ENCODE data around the gene PTGES3.
"Not testable (repeated sequence)": the region's sequence is repeated elsewhere in the genome, so short reads cannot be mapped to it uniquely, and the experiment has no call there.

The PTGES3 gene, protein sequence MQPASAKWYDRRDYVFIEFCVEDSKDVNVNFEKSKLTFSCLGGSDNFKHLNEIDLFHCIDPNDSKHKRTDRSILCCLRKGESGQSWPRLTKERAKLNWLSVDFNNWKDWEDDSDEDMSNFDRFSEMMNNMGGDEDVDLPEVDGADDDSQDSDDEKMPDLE

DNA sequence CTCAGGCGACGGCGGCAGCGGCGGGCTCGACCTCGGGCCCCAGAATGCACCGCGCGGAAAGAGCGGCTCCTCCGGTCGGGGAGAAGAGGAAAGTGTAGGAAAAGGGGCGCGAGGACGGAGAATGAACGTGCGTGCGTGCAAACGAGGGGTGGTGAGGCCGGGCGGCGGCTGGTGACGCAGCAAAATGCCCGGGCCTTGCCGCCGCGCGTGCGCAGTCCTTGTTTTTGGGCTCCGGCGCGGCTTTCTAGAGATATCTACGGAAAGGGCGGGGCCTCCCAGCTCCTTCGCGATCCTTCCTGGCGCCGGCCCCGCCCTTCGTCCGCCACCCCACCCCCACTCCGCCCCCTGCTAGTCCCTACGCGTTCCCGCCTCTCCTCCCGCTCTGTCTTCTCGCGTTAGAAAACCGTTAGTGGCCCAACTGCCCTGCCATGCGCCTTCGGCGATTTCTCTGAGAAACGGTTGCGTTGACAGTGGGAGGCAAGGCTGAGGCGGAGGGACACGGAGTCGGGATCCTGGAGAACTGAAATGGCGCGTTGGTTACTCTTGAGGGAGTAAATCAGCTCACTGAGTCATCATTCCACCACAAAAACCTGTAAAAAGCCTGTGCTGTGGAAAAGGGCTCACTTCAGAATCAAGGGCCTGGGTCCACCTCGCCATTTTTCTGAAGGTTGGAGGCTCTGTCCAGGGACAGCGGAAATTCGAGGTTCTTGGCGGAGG is at the start of gene PTGES3:
TSS of gene PTGES3 (minus strand) at position 156 of the 717 bp plus-strand sequence. CDS start 285 bp downstream, outside the sequence.
- DNase-seq = peak; percentile 98

- no peak for DNase-seq
Measured at GRCh38 chr12:56728139-56728861, 40.2 kb upstream of the PTGES3 start.

GRCh38 chr12:56726196-56726675 is 38.2 kb upstream of the PTGES3 start:
- not testable (repeated sequence) for DNase-seq

DNA sequence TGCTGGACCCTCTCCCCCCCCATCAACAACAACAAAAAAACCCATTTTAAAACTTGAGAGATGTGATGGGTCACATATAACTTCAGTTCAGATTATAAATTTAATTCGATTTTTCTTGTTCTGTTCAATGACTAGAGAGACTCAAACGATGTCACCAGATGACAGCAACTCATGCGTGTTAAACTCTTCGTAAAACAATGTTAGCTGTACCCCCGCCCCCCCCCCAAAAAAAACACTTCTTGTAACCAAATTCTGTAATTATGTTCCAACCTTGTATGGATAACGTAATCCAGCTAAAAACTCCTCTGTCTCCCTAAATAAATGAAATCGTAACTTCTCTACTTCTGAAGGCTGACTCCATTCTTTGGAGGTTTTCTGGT is 37.6 kb upstream of the PTGES3 start:
- no peak for DNase-seq

DNA sequence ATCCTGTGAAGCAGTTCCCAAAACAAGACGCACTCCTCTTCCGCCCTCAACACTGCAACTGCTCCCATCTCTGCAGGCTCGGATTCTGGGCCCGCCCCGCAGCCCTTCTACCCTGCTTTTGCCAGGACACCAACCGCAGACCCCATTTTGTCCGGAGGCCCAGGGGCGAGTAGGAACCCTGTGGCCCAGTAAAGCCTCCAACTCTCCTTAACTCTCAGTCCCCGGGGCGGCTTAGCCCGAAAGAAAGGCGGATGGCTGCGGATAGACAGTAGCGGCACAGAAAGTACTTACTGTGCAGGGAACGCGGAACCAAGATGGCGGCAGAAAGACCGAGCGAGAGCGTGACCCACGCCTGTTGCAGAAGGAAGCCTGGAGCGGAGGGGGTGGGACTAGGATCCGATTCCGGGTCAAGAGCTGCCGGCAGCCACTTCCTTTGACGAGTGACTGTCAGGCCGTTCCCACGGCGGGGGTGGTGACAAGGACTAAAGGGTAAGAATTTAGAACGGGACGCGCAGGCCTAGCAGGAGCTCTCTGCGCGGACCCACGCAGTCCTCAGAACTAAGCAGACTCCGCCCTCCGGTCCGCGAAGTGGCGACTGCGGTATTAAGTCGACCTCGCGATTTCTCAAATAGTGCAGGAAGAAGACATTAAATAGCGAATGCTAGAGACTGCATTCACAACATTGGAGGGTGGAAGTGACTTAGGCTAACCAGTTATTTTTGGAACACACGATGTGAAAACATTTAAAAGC is 37.1 kb upstream of the PTGES3 start, which contains the start of gene NACA:
TSS of gene NACA (minus strand) at position 328 of the 751 bp plus-strand sequence. CDS start 778 bp downstream, outside the sequence.
- peak; percentile 97 for DNase-seq

DNA sequence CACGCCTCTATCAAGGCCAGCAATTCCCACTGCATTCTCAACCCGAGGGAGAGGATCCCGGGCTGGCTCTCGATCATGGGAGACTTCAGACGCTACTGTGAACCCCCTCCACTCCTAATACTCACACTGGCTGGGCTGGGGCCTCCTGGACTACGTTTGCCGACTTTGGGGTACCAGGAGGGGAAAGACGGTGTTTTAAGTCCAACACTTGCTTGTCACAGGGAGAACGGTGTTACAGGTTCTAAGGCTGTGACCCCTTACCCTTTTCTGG is 36.6 kb upstream of the PTGES3 start:
- no peak for DNase-seq

- DNase-seq = peak; percentile 73
Measured at GRCh38 chr12:56723889-56724700, 36.0 kb upstream of the PTGES3 start.

GRCh38 chr12:56723352-56723751 is 35.3 kb upstream of the PTGES3 start:
- DNase-seq = no peak

- DNase-seq = no peak
Measured at GRCh38 chr12:56722832-56723231, 34.7 kb upstream of the PTGES3 start.

- no peak for DNase-seq
Measured at GRCh38 chr12:56721721-56722120, 33.6 kb upstream of the PTGES3 start.

- no peak for DNase-seq
Measured at GRCh38 chr12:56721216-56721615, 33.1 kb upstream of the PTGES3 start.

GRCh38 chr12:56720731-56721151 is 32.7 kb upstream of the PTGES3 start:
- no peak for DNase-seq

- no peak for DNase-seq
Measured at GRCh38 chr12:56719056-56719455, 31.0 kb upstream of the PTGES3 start.

DNA sequence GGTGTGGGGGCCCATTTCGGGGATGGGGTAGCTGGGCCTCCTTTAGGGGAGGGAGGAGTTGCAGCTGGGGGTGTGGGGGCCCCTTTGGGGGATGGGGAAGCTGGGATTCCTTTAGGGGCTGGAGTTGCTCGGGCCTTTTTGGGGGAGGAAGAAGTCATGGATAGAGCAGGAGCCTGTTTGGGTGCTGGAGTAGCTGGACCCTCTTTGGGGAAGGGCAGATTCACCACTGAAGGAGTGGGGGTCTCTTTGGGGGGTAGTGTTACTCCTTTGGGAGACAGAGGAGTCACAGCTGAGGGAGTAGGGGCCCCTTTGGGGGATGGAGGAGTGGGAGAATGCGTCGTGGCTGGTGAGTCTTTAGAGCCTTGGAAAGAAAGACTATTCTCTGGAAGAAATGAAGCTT is 30.6 kb upstream of the PTGES3 start:
- no peak for DNase-seq

- DNase-seq = no peak
Measured at GRCh38 chr12:56718149-56718548, 30.1 kb upstream of the PTGES3 start.

- DNase-seq = no peak
Measured at GRCh38 chr12:56716933-56717880, 29.1 kb upstream of the PTGES3 start.

GRCh38 chr12:56716458-56716857 is 28.4 kb upstream of the PTGES3 start:
- no peak for DNase-seq

- no peak for DNase-seq
Measured at GRCh38 chr12:56715798-56716197, 27.7 kb upstream of the PTGES3 start.

DNA sequence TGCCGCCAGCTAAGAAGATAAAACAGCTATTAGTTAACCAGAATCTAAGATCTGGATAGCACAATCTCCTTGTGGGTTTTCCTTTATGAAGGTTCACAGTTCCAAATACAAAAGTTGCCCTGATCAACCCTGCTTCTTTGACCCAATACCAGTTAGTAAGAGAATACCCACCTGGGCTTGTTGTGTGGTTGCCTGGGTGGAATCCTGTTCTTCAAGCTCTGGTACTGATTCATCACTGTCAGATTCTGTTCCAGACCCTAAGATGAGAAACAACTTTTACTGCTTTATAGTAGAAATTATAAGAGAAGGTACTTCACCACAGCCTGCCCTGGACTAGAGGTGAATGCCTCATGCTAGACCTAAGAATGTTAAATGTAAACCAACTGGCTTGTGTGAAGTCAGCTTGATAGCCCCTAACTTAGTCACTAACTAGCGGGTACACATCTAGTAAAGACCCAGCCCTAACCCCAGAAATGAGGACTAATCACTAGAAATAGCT is 26.4 kb upstream of the PTGES3 start:
- DNase-seq = no peak

GRCh38 chr12:56713345-56713744 is 25.3 kb upstream of the PTGES3 start:
- no peak for DNase-seq

All from fibroblast of upper back skin (primary cell).